ENCODE results near the gene DNAJB8. TPM values are rescaled to one million over a fixed set of nuclear protein-coding genes. Genes with fewer than 3 reads are reported as not detected.

Gene DNAJB8
- total RNA-seq, 2 experiments from 2014 or later, result not detected

DNA sequence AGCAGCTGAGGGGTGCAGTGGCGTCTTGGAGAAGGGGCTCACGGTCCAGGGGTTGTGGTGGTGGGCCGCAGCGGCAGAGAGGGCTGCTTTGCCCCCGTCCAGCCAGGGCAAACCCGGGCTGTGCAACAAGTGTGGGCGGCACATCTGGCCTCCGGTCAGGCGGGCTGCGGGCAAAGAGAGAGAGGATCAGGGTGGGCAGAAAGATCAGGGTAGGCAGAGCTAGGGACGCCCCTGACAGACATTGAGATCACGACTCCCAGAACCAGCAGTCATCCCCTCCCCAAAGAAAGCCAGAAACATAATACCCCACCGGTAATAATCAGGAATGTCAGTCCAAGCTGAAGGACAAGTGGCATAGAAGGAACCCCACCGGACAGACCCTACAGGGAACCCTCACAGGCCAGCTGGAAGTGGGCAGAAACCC lies 19.5 kb upstream of the DNAJB8 start:
- ChIA-PET POLR2A (no interaction called here), CTCF (interaction anchor here (0.6 to 1.2 kb wide), 4 partner anchors 9 to 131 kb away, joined by 3 to 5 read pairs (median 4); no protein-coding TSS in a partner anchor)
- Mint-ChIP-seq H3K36me3 (ENCODE audit: low read depth) (no peaks in the 10 kb centered on the region), H3K4me1 (peaks cover 21% of the 10 kb centered on the region), H3K27me3 (peaks cover 80% of the 10 kb centered on the region), H3K27ac (no peak overlapping the region), H3K4me3 (peak overlapping the region; percentile 63), H3K9me3 (no peaks in the 10 kb centered on the region)
- DNase-seq, result no peak

DNA sequence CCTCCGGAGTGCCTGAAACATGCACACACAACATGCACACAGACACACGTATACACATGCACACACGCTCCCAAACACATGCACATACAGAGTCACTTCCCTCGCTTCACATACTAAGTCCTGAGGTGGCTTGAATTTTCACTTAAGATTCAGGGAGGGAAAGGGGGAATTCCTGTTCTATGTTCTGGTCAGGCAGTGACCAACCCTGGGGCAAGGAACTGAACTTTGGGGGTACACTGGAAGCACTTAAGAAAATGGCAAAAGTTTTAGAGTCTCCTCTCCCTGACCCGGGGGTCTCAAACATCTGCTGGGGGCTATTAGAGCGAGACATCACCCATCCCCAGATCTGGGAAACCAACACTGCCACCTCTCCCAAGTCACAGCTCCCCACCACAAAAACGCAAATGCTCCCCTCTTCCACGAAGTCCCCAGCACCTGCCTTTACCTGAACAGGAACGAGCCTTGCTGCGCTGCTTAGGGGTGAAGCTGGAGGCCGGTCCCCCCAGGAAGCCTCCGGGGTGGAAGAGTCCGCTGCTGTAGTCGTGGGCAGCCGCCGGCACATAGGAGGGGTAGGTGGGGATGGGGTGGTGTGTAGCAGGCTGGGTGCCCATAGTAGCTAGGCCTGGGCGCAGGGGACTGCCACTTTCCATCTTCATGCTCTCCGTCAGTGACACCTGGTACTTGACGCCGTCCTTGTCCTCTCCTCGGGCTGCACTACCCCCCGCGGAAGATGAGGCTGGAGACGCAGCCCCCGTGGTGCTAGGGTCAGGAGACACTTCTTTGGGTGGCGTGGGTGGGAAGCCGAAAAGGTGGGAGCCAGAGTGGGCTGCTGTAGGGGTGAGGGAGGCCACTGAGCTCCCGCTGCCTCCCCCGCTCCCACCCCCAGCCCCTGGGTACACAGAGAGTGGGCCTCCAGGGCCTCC lies 18.9 kb upstream of the DNAJB8 start:
- H3K4me1 Mint-ChIP-seq, result peaks cover 21% of the 10 kb centered on the region
- no peak for DNase-seq
- H3K27ac Mint-ChIP-seq, result peak overlapping the region; percentile 11
- no peaks in the 10 kb centered on the region for H3K36me3 Mint-ChIP-seq (ENCODE audit: low read depth)
- peaks cover 73% of the 10 kb centered on the region for H3K27me3 Mint-ChIP-seq
- POLR2A ChIA-PET, result no interaction called here
- no peaks in the 10 kb centered on the region for H3K9me3 Mint-ChIP-seq
- H3K4me3 Mint-ChIP-seq, result no peak overlapping the region
- CTCF ChIA-PET, result interaction anchor here (0.6 to 1.2 kb wide), 4 partner anchors 9 to 130 kb away, joined by 3 to 5 read pairs (median 4); no protein-coding TSS in a partner anchor

DNA sequence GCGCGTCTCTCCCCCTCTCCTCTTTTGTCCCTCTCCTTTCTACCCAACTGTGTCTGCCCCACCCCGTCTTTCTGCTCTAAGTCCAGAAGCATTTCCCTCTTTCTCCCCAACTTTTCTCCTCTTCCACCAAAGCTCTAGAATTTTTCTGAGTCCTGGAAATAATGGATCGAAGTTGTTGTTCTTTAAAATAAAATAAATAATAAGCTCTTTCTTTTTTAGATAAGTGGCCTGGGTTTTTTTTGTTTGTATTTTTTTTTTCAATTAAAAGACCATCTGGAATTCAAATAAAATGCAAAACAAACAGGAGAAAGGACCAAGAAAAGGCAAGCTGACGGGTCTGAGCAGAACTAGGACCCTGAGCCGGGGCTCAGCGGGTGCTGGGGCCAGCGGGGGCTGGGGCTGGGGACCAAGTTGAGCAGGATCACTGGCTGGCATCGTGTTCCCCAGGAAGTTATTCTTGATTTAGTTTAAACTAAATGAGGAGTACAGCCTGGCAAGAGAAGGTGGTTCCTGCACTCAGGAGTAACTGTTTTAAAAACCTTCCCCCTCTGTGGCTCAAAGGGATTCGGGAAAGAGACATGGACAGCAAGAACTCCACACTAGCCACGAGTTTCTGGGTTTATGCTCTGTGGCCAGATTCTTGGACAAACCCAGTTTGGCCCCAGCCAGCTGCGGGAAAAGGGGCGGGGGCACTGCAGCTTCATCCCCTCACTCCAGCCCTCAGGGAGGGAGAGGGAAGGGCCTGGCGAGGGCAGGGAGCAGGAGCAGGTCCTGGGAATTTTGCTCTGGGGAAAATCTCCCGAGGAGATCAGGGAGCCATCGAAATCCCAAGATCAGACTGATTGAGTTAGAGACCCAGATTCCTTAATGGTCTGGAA lies 18.0 kb upstream of the DNAJB8 start:
- no peaks in the 10 kb centered on the region for H3K9me3 Mint-ChIP-seq
- no peaks in the 10 kb centered on the region for H3K36me3 Mint-ChIP-seq (ENCODE audit: low read depth)
- peaks cover 64% of the 10 kb centered on the region for H3K27me3 Mint-ChIP-seq
- ChIA-PET POLR2A (no interaction called here), CTCF (interaction anchor here (0.6 to 3.5 kb wide), 4 partner anchors 50 to 762 kb away, joined by 3 to 9 read pairs (median 4); no protein-coding TSS in a partner anchor)
- H3K4me1 Mint-ChIP-seq, result peaks cover 17% of the 10 kb centered on the region
- no peak overlapping the region for H3K27ac Mint-ChIP-seq
- no peak for DNase-seq
- H3K4me3 Mint-ChIP-seq, result no peak overlapping the region

DNA sequence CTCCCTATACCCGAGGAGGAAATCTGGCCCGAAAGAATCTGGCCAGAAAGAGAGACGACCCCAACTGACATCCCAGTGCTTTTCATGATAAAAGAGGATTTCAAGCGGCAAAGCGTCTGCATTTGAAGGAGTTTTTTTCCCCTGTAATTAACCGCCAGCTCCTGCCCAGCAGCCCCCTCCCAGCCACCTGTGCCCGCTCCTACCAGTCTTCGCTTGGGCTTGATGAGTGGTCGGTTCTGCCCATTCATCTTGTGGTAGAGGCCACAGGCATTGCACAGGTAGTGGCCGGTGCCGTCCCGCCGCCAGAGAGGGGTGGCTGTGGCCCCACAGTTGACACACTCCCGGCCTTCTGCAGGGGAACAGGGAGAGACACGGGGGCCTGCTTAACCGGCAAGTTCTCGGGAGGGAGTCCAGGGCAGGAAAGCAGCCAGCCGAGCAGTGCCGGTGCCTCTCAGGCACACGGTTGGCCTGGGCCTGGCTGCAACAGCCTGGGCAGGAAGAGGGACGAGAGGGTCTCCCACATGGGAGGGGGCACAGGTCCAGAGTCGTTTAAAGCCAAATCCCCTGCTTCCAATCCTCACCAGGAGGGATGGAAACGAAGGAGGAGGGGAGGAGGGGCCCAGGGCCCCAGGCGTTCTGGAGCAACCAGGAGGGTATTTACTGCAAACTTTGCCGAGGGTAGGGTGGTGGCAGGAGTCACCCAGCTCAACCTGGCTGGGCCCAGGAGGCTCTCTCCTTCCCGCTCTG lies 17.1 kb upstream of the DNAJB8 start:
- no peaks in the 10 kb centered on the region for H3K36me3 Mint-ChIP-seq (ENCODE audit: low read depth)
- no peak for DNase-seq
- no peaks in the 10 kb centered on the region for H3K9me3 Mint-ChIP-seq
- H3K27me3 Mint-ChIP-seq, result peaks cover 62% of the 10 kb centered on the region
- no peak overlapping the region for H3K27ac Mint-ChIP-seq
- ChIA-PET POLR2A (no interaction called here), CTCF (interaction anchor here (0.6 to 3.5 kb wide), 5 partner anchors 49 to 763 kb away, joined by 3 to 9 read pairs (median 4); no protein-coding TSS in a partner anchor)
- H3K4me1 Mint-ChIP-seq, result peaks cover 16% of the 10 kb centered on the region
- no peak overlapping the region for H3K4me3 Mint-ChIP-seq

DNA sequence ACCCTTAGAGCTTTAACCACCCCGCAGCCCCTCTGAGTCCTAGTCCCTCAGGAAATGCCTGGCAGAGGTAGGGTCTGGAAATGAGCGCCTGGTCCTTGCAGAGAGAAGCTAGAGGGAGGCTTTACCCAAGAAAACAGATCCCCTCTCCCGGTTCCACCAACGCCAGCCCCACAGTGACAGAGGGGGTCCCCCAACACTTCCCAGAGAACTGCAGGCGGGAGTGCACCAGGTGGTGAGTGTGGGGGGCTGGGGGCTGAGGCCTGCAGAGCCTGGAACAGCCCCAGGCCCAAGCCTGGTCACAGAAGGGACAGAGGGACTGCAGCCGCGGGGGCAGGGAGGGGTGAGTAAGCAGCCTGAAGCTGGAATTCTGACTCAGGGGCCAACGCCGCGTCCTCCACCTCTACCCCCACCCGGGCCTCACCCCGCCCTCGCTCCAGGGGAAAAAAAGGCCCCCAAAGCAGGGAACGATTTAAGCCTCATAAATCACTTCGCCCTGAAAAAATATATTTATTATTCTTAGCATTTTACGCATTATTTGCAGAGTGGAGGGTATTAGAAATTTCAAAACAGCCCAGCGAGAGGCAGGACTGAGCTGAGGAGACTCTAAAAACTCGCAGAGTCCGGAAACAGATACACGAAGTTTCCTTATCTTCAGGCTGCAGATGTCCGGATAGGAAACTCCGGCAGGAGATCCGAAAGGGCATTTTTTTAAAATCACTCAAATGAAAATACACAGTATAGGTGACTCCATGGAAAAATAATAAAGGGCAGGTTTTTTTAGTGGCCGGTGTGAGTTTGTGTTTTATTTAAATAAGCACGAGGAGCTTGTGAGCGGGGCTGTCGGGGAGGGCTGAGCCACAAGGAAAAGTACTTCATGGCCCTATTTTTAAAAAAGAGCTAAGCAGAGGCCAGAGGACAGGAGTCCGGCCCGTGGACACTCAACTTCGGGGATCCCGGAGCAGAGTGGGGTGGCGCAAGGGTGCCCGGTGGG lies 16.3 kb upstream of the DNAJB8 start:
- CTCF ChIA-PET, result interaction anchor here (0.9 to 3.5 kb wide), 4 partner anchors 9 to 388 kb away, joined by 3 to 9 read pairs (median 4); no protein-coding TSS in a partner anchor
- Mint-ChIP-seq H3K4me1 (peaks cover 11% of the 10 kb centered on the region), H3K9me3 (no peaks in the 10 kb centered on the region), H3K27me3 (peaks cover 63% of the 10 kb centered on the region), H3K4me3 (no peak overlapping the region), H3K27ac (no peak overlapping the region), H3K36me3 (ENCODE audit: low read depth) (no peaks in the 10 kb centered on the region)
- POLR2A ChIA-PET, result no interaction called here
- no peak for DNase-seq

DNA sequence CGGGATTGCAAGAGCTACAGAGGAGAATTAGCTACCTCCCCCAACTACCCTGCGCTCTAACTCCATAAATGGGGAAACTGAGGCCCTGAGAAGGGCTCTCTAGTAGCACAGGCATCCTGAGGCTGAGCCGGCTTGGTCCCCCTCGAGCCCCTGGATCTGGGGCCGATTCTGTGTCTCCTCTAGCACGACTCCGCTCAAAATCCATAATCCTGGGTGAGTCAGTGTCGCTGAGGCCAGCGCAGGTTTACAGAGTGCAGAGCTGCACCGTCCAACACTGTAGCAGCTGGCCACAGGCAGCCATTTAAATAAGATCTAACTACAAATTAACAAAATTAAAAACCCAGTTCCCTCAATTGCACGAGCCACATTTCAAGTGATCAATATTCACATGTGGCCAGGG lies 15.5 kb upstream of the DNAJB8 start:
- Mint-ChIP-seq H3K4me1 (peaks cover 8% of the 10 kb centered on the region), H3K4me3 (no peak overlapping the region), H3K36me3 (ENCODE audit: low read depth) (no peaks in the 10 kb centered on the region), H3K9me3 (no peaks in the 10 kb centered on the region), H3K27ac (no peak overlapping the region), H3K27me3 (peaks cover 62% of the 10 kb centered on the region)
- POLR2A ChIA-PET, result no interaction called here
- no peak for DNase-seq
- CTCF ChIA-PET, result interaction anchor here (0.9 to 3.5 kb wide), 3 partner anchors 8 to 56 kb away, joined by 3 to 9 read pairs (median 3); no protein-coding TSS in a partner anchor

DNA sequence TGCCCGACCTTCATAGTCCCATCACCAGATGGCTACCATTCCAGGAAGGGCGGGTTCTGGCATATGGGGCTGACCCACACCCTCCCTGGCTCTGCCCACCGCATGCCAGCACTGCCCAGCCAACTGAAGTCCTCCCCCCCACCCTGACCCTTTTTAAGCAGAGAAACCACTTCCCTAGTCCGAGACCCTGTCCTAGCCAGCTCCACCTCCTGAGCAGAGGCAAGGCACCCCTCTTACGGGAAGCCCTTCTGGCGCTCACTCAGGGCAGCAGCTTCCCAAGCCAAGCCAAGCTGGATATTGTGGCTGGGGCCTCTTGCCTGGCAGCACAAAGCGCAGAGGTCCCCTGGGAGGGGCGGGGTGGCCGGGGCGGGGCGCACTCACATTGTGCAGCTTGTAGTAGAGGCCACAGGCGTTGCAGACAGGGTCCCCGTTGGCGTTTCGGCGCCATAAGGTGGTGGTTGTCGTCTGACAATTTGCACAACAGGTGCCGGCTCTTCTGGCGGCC lies 14.8 kb upstream of the DNAJB8 start:
- Mint-ChIP-seq H3K36me3 (ENCODE audit: low read depth) (no peaks in the 10 kb centered on the region), H3K27ac (no peak overlapping the region), H3K4me1 (peaks cover 6% of the 10 kb centered on the region), H3K9me3 (no peaks in the 10 kb centered on the region), H3K4me3 (no peak overlapping the region), H3K27me3 (peaks cover 56% of the 10 kb centered on the region)
- POLR2A ChIA-PET, result no interaction called here
- no peak for DNase-seq
- CTCF ChIA-PET, result interaction anchor here (1.4 to 3.5 kb wide), 2 partner anchors 39 to 55 kb away, joined by 3 to 9 read pairs; no protein-coding TSS in a partner anchor

DNA sequence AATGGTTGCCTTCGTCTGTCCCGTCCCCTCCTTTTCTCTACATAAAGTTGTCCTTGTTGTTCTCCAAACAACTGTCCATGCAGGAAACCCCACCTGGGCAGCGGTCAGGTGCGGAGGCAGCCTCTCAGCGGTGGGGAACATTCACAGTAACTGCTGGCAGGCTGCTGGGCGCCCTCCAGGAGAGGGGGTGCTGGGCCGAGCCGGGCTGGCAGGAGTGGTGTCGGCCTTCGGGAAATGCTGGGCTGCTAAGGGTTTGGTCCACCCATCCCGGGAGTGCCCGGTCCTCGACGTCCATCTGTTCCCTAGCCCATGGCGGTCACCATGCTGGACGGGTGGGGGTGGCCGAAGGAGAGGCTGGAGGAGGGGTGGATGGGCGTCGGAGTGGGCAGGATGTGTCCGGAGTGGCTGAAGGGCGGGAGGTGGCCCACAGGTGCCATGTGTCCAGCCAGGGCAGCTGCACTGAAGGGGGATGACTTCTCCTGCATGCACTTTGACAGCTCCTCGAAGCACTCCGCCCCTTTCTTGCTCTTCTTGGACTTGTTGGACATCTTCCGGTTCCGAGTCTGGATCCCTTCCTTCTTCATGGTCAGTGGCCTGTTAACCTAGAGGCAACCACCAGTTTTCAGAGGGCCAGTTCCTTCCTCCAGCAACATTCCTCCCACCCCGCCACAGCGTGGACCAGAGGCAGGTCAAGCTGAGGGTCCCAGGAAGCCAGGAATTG lies 14.2 kb upstream of the DNAJB8 start:
- H3K9me3 Mint-ChIP-seq, result no peaks in the 10 kb centered on the region
- CTCF ChIA-PET, result interaction anchor here (1.4 kb wide), 2 partner anchors 18 to 39 kb away, joined by 3 to 4 read pairs; no protein-coding TSS in a partner anchor
- H3K27ac Mint-ChIP-seq, result no peak overlapping the region
- H3K4me3 Mint-ChIP-seq, result no peak overlapping the region
- POLR2A ChIA-PET, result no interaction called here
- H3K4me1 Mint-ChIP-seq, result peaks cover 4% of the 10 kb centered on the region
- DNase-seq, result no peak
- H3K36me3 Mint-ChIP-seq (ENCODE audit: low read depth), result no peaks in the 10 kb centered on the region
- H3K27me3 Mint-ChIP-seq, result peaks cover 50% of the 10 kb centered on the region

DNA sequence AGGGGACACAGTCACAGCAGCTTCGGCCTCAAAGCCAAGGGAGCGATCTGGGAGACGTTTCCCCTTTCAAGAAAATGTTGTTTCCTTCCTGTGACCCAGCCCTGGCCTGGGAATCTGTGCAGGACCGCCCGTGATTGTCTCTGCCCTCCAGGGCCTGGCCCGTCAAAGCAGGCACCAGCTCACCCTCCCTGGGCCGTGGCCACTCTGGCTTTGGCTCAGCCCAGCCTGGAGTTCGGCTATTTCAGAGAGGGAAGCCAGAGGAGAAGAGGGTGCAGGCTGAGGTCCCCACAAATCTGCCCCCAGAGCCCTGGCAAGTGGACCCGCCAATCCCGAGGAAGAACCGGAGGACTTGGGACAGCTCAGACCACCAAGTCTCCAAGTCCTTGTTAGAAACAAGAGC lies 13.6 kb upstream of the DNAJB8 start:
- POLR2A ChIA-PET, result no interaction called here
- CTCF ChIA-PET, result interaction anchor here (1.4 kb wide), 1 partner anchor 17 kb away, joined by 4 read pairs; no protein-coding TSS in a partner anchor
- H3K36me3 Mint-ChIP-seq (ENCODE audit: low read depth), result no peaks in the 10 kb centered on the region
- peaks cover 44% of the 10 kb centered on the region for H3K27me3 Mint-ChIP-seq
- DNase-seq, result no peak
- no peak overlapping the region for H3K27ac Mint-ChIP-seq
- H3K4me1 Mint-ChIP-seq, result peaks cover 4% of the 10 kb centered on the region
- no peak overlapping the region for H3K4me3 Mint-ChIP-seq
- no peaks in the 10 kb centered on the region for H3K9me3 Mint-ChIP-seq

DNA sequence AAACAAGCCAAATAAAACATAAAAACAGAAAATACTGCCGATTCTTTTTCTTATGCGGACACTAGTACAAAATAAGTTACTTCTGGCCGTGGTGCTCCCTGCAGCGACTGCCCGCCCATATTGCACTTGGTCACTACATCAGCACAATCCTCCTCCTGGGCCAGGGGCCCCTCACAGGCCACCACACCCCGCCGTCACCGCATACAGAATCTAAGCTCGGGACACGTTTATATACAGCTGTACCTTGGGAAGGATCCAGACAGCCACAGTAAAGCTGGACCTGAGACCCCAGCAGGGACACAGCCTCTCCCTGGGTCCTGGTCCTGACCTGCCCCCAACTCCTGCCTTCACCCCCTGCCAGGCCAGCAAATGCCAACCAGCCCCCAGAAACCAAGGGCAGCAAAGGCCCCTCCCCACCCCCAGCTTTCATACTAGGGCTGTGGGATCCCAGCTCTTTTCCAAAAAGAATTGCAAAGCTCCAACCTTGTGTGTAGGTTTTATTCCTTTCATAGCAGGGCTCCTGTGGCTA lies 12.9 kb upstream of the DNAJB8 start:
- Mint-ChIP-seq H3K4me1 (peaks cover 4% of the 10 kb centered on the region), H3K27ac (no peak overlapping the region), H3K9me3 (no peaks in the 10 kb centered on the region), H3K27me3 (peaks cover 40% of the 10 kb centered on the region), H3K4me3 (no peak overlapping the region), H3K36me3 (ENCODE audit: low read depth) (no peaks in the 10 kb centered on the region)
- DNase-seq, result no peak
- CTCF ChIA-PET, result interaction anchor here (1.4 kb wide), 1 partner anchor 16 kb away, joined by 4 read pairs; no protein-coding TSS in a partner anchor
- POLR2A ChIA-PET, result interaction anchor here (0.6 kb wide), 1 partner anchor 310 kb away, joined by 3 read pairs; no protein-coding TSS in a partner anchor
